Loucy (cell line): Measurements from ENCODE around the gene CSKMT.
A peak's percentile ranks its signal among the peaks of the same experiment; 100 is the strongest.

ENCODE experiments used
- H2AFZ ChIP-seq: fragments of 200-600 bp; sonication (generic); 2 replicates; pipeline ENCODE4 v1.6.0; 2016; ENCODE audit warnings: antibody characterized with exemption, mild to moderate bottlenecking, low read length, moderate library complexity
- H3F3A ChIP-seq: fragments of 200-600 bp; 2 replicates; pipeline ENCODE4 v1.6.0; 2016; ENCODE audit warnings: antibody characterized with exemption, low read depth, mild to moderate bottlenecking
- H3K27me3 ChIP-seq: fragments of 200-600 bp; sonication (generic); 2 replicates; pipeline ENCODE4 v1.6.1; 2014; ENCODE audit warnings: low read length, mild to moderate bottlenecking; ENCODE audit not compliant: insufficient read depth, poor library complexity, severe bottlenecking
- H3K36me3 ChIP-seq: fragments of 200-600 bp; sonication (generic); 2 replicates; pipeline ENCODE4 v1.6.1; 2016; ENCODE audit warnings: low read length; ENCODE audit not compliant: insufficient read depth
- H3K4me1 ChIP-seq: fragments of 200-600 bp; sonication (generic); 2 replicates; pipeline ENCODE4 v1.5.1; 2014; ENCODE audit warnings: low read length, mild to moderate bottlenecking; ENCODE audit not compliant: insufficient read depth, poor library complexity, severe bottlenecking
- H3K4me2 ChIP-seq: fragments of 200-600 bp; sonication (generic); 2 replicates; pipeline ENCODE4 v1.6.0; 2014; ENCODE audit warnings: antibody characterized with exemption, low read length, low read depth, mild to moderate bottlenecking; ENCODE audit not compliant: poor library complexity, severe bottlenecking
- H3K4me3 ChIP-seq: fragments of 200-600 bp; sonication (generic); 2 replicates; pipeline ENCODE4 v1.5.1; 2014; ENCODE audit warnings: low read length, mild to moderate bottlenecking, mixed read lengths; ENCODE audit not compliant: poor library complexity, severe bottlenecking
- H3K79me2 ChIP-seq: fragments of 200-600 bp; sonication (generic); 2 replicates; pipeline ENCODE4 v1.6.1; 2014; ENCODE audit warnings: low read length; ENCODE audit not compliant: insufficient read depth
- H3K9ac ChIP-seq: fragments of 200-600 bp; sonication (generic); 2 replicates; pipeline ENCODE4 v1.6.0; 2014; ENCODE audit warnings: mild to moderate bottlenecking, low read depth, low read length, moderate library complexity; ENCODE audit not compliant: poor library complexity, severe bottlenecking
- H3K9me2 ChIP-seq: fragments of 200-600 bp; sonication (generic); replicated peaks from 2 replicates; pipeline ENCODE4 v1.6.1; 2016; ENCODE audit warnings: low read depth, low read length, mixed read lengths
- H3K9me3 ChIP-seq: fragments of 200-600 bp; sonication (generic); 2 replicates; pipeline ENCODE4 v1.6.1; 2014; ENCODE audit warnings: mild to moderate bottlenecking, antibody characterized with exemption, low read length, low read depth; ENCODE audit not compliant: insufficient read depth
- H4K20me1 ChIP-seq: fragments of 200-600 bp; sonication (generic); 2 replicates; pipeline ENCODE4 v1.6.0; 2014; ENCODE audit warnings: antibody characterized with exemption, low read length, mild to moderate bottlenecking; ENCODE audit not compliant: insufficient read depth, poor library complexity, severe bottlenecking
- EZH2phosphoT487 ChIP-seq: fragments of 200-600 bp; IDR thresholded peaks from 2 replicates; pipeline ENCODE4 v1.6.1; 2018; ENCODE audit warnings: antibody characterized with exemption, mild to moderate bottlenecking, moderate library complexity, borderline replicate concordance
- TF ChIP-seq, protein P1 (sequence below): fragments of 200-600 bp; sonication (generic); conservative IDR thresholded peaks from 2 replicates; pipeline ENCODE4 v1.5.1; 2014; ENCODE audit warnings: mild to moderate bottlenecking, antibody characterized with exemption, low read length

Gene CSKMT

DNA sequence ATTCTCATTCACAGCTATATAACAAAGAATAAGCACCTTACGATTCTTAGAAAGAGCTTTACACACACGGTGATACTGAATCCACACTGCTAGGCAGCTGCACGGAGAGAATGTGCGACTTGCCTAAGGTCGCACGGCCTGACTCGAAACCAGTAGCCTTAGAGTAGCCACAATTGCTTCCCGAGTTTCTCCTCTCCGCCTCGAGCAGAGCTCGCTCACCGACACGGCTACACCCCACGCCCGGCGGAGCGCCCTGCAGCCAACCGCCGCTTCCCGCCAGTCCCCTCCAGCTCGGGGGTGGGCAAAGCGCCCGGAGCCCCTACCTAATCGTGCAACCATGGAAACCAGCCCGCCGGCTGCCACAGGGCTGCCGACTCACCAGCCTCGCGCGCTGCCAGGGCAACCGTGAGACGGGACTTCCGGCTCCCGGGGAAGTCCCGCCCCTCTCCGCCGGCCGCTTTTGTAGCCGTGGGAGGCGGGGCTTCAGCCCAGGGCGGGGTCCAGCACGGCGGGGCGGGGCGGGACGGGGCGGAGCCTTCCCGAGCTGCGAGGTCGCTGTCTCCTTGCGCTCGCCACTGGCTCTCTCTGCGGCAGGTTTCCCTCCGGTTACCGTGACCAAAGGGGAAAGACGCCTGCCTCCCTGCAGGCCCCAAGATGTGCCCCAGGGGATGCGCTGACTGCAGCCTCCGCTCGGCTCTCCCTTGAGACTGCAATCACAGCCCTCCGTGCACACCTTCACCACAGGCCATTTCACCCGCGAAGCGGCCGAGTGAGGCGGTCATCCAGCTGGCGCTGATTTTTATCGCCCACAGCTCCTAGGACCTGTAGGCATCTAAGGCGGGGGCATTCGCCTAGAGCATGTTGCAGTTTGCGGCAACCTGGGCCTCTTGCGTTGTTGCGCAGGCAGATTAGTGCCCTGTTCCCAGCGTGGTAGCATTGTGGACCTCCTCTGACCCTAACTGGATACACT is 41.1 kb downstream of the CSKMT start:
- Histone ChIP-seq H3F3A (peaks cover 6% of the 10 kb centered on the region), H2AFZ (peak overlapping the region; percentile 37), H3K4me2 (peak overlapping the region; percentile 86), H4K20me1 (peaks cover 5% of the 10 kb centered on the region), H3K4me1 (peaks cover 13% of the 10 kb centered on the region), H3K9me2 (no peaks in the 10 kb centered on the region), H3K4me3 (peak overlapping the region; percentile 73), H3K9me3 (no peaks in the 10 kb centered on the region), H3K36me3 (peaks cover 36% of the 10 kb centered on the region), H3K27me3 (no peaks in the 10 kb centered on the region), H3K9ac (peak overlapping the region; percentile 72), H3K79me2 (no peaks in the 10 kb centered on the region)
- no peak for TF ChIP-seq EZH2phosphoT487
- TF ChIP-seq, protein P1, sequence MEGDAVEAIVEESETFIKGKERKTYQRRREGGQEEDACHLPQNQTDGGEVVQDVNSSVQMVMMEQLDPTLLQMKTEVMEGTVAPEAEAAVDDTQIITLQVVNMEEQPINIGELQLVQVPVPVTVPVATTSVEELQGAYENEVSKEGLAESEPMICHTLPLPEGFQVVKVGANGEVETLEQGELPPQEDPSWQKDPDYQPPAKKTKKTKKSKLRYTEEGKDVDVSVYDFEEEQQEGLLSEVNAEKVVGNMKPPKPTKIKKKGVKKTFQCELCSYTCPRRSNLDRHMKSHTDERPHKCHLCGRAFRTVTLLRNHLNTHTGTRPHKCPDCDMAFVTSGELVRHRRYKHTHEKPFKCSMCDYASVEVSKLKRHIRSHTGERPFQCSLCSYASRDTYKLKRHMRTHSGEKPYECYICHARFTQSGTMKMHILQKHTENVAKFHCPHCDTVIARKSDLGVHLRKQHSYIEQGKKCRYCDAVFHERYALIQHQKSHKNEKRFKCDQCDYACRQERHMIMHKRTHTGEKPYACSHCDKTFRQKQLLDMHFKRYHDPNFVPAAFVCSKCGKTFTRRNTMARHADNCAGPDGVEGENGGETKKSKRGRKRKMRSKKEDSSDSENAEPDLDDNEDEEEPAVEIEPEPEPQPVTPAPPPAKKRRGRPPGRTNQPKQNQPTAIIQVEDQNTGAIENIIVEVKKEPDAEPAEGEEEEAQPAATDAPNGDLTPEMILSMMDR = no peak

DNA sequence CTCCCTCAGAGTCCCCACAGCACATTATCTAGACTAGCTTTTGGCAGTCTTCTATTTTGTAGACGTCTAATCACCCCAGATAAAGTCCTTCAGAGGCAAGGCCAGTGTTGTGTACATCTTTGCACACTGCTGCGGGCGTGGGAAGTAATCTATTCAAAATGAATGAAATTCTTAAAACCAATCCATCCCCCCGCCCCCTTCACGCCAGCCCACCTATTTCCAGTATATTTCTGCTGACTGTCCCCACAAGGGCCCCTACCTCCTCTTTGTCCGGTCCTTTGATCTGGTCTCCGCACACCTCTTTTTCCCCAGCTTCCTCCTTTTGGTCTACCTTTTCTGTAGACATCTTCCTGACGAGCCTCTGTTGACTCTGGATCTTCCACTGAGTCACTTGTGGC is 41.7 kb downstream of the CSKMT start:
- no peaks in the 10 kb centered on the region for H3K27me3 ChIP-seq
- H2AFZ ChIP-seq = no peak overlapping the region
- peaks cover 13% of the 10 kb centered on the region for H3K4me1 ChIP-seq
- TF ChIP-seq, protein P1 = no peak
- TF ChIP-seq EZH2phosphoT487 = no peak
- H3K9me3 ChIP-seq = no peaks in the 10 kb centered on the region
- peaks cover 6% of the 10 kb centered on the region for H3F3A ChIP-seq
- H3K79me2 ChIP-seq = no peaks in the 10 kb centered on the region
- no peaks in the 10 kb centered on the region for H3K9me2 ChIP-seq
- H3K36me3 ChIP-seq = peaks cover 42% of the 10 kb centered on the region
- peaks cover 9% of the 10 kb centered on the region for H4K20me1 ChIP-seq
- H3K4me2 ChIP-seq = no peak overlapping the region
- no peak overlapping the region for H3K4me3 ChIP-seq
- H3K9ac ChIP-seq = no peak overlapping the region

DNA sequence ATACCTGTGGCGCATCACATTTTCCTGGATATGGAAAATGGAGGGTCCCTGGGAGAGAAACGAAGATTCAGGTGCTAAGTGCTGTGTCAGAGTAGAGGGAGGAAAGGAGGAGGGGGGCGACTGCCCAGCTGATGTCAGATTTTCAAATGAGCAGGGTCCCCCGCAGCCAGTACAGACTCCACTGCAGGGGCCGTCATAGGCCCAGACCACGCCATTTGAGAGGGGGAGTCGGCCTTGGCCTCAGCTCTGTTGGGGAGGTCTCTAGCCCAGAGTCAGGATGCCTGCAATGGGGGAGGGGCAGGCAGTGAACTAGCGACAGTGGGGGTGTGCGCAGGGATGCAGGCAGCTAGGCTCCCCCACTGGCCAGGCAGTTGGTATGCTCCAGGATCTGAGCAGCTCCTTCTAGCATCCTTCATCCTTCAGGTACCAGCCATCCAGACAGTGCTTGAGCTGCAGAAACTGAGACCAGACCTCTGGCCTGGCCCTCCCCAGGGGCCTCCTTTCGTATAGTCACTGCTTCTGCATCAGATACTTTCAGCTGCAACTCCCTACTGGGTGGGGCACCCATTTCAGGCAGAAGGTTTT is 42.3 kb downstream of the CSKMT start, which contains the start of the genes BSCL2 and GNG3:
TSS of gene BSCL2 (minus strand) at position 148 of the 585 bp plus-strand sequence. CDS start 229 bp downstream, outside the sequence.
TSS of gene GNG3 (plus strand) at position 400 of the 585 bp plus-strand sequence. CDS start 620 bp downstream, outside the sequence.
- peaks cover 9% of the 10 kb centered on the region for H4K20me1 ChIP-seq
- no peak within 1 kb of the TSS for H2AFZ ChIP-seq
- no peak within 1 kb of the TSS for H3K9ac ChIP-seq
- H3K79me2 ChIP-seq = no peaks in the 10 kb centered on the region
- H3K27me3 ChIP-seq = no peaks in the 10 kb centered on the region
- H3K4me1 ChIP-seq = peaks cover 13% of the 10 kb centered on the region
- peaks cover 6% of the 10 kb centered on the region for H3F3A ChIP-seq
- no peak for TF ChIP-seq EZH2phosphoT487
- TF ChIP-seq, protein P1 = no peak
- H3K9me3 ChIP-seq = no peaks in the 10 kb centered on the region
- peak within 1 kb of the TSS; percentile 26 for H3K4me3 ChIP-seq
- peaks cover 46% of the 10 kb centered on the region for H3K36me3 ChIP-seq
- no peaks in the 10 kb centered on the region for H3K9me2 ChIP-seq
- peak within 1 kb of the TSS; percentile 42 for H3K4me2 ChIP-seq
